Measurements from ENCODE around the gene PHLPP1.

- no peak for TF ChIP-seq CTCF (IDR thresholded peaks at IDR 0.05; ENCODE audit: low read depth, low read length)
- no peak for TF ChIP-seq EZH2phosphoT487 (IDR thresholded peaks at IDR 0.05; ENCODE audit: low read depth)
Measured at GRCh38 chr18:62670573-62670972, 44.8 kb upstream of the PHLPP1 start.
